SK-N-SH (cell line): ENCODE measurements around the gene PLXND1.

Experiments used
- CHD2 ChIP-seq: fragments of 150-350 bp; IDR thresholded peaks from 2 replicates; pipeline ENCODE4 v1.6.1; 2018; ENCODE audit warnings: low read length; ENCODE audit not compliant: partially characterized antibody
- EP300 ChIP-seq, 2 experiments: IDR thresholded peaks; 2 replicates each; pipeline versions ENCODE4 v1.4.0 to v1.6.1; 2012; ENCODE audit warnings: borderline replicate concordance in 1 of 2, low read depth in 1 of 2, low read length in 1 of 2
- MXI1 ChIP-seq: IDR thresholded peaks from 2 replicates; pipeline ENCODE4 v1.6.1; 2012; ENCODE audit warnings: mild to moderate bottlenecking, low read depth, low read length, improper control_type of control experiment
- POLR2AphosphoS5 ChIP-seq: IDR thresholded peaks from 2 replicates; pipeline ENCODE4 v1.6.1; 2012; ENCODE audit warnings: low read depth, low read length
- TF ChIP-seq, protein P1 (sequence below): fragments of 200-600 bp; sonication (generic); IDR thresholded peaks from 2 replicates; pipeline ENCODE4 v1.6.1; 2017; ENCODE audit warnings: antibody characterized with exemption, mild to moderate bottlenecking, moderate library complexity

DNA sequence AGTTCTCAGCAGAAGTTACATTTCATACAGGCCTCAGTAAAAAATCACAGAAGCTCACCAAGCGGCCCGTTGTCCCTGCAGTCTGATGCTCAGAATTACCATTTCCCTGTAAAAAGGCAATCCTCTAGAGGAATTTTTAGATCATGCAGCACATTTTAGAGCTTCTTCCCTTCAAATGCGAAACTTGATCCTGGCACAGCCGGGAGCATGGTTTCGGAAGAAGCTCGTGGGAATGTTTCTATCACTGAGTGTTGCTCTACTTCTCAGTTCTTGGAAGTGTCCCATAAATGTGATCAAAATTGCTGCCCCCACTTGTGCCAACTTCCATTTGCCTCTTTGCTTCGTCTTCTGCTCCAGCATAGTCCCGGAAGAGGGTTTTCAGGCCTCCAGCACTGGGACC lies 67.3 kb downstream of the PLXND1 start:
- no peak for TF ChIP-seq POLR2AphosphoS5
- TF ChIP-seq EP300 (IDR thresholded peaks at IDR 0.05; ENCODE audit: borderline replicate concordance in 1 of 2, low read depth in 1 of 2, low read length in 1 of 2), result no peak
- TF ChIP-seq, protein P1, sequence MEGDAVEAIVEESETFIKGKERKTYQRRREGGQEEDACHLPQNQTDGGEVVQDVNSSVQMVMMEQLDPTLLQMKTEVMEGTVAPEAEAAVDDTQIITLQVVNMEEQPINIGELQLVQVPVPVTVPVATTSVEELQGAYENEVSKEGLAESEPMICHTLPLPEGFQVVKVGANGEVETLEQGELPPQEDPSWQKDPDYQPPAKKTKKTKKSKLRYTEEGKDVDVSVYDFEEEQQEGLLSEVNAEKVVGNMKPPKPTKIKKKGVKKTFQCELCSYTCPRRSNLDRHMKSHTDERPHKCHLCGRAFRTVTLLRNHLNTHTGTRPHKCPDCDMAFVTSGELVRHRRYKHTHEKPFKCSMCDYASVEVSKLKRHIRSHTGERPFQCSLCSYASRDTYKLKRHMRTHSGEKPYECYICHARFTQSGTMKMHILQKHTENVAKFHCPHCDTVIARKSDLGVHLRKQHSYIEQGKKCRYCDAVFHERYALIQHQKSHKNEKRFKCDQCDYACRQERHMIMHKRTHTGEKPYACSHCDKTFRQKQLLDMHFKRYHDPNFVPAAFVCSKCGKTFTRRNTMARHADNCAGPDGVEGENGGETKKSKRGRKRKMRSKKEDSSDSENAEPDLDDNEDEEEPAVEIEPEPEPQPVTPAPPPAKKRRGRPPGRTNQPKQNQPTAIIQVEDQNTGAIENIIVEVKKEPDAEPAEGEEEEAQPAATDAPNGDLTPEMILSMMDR, result no peak
- no peak for TF ChIP-seq CHD2
- TF ChIP-seq MXI1, result no peak
